HL-60/S4 treated with phorbol 12-myristate 13-acetate at 8.2 ng/mL for 4 days and 3 days (cell line): Measurements from ENCODE around the gene PARP16.
"Not testable (repeated sequence)": the region's sequence is repeated elsewhere in the genome, so short reads cannot be mapped to it uniquely, and the experiment has no call there.

Experiments
- in situ Hi-C: fragments of 300-500 bp; cut with MboI; formaldehyde crosslinking; loops from 2 replicates; pipeline ENCODE4 v1.15.0; 2022; ENCODE audit warnings: low sequenced_read_pairs

The PARP16 gene

DNA sequence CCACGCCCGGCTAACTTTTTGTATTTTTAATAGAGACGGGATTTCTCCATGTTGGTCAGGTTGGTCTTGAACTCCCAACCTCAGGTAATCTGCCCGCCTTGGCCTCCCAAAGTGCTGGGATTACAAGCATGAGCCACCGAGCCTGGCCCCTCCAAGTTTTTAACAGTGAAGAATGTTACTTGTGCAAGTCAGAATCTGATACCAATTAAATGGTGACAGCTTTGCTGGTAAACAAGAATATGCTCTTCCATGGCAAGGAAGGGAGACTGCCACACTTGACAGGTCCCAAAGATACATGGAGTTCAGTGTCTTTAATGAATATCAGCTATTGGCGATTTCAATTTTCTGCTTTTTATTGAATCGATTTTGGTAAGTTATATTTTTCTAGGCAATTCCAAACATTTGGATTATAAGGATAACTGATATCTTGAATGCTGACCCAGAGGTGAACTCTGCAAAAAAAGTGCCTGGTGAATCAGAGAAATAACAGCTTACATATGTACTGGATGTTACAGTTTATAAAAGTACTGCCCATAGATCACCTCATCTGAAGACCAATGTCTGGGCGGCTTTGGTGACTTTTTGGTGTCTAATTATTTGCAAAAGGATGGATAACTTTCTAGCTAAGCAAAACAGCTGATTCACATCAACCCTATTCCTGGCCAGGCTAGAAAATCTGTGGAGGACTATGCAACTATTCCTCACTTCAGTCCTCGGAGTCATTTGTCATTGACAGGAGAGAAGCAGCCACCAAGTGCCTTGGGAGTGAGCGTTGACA lies 1.2 kb downstream of the PARP16 start:
- in situ Hi-C loops, result loop anchor here (25.0 kb wide), 1 partner anchor 248 kb away; the partner anchor contains the start of genes MTFMT and SLC51B

DNA sequence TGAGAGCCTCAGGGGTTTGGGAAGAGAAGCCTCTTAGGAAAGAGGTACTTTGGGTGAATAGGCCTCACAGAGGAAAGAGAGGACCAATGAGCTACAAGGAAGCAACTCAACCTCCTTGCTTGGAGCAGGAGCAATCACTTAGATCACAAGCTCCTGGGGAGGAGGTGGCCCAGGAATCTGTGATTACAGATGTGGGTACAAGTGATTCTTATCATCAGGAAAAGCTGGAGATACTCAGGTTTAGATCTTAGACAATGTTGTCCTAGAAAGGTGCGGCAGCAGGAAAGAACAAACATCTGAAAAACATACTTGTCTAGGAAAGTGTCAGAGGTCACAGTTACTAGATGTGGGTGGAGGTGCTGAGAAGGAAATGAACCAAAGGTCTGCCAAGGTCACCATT lies 8.2 kb downstream of the PARP16 start:
- in situ Hi-C loops, result loop anchor here (25.0 kb wide), 1 partner anchor 241 kb away; the partner anchor contains the start of genes MTFMT and SLC51B

DNA sequence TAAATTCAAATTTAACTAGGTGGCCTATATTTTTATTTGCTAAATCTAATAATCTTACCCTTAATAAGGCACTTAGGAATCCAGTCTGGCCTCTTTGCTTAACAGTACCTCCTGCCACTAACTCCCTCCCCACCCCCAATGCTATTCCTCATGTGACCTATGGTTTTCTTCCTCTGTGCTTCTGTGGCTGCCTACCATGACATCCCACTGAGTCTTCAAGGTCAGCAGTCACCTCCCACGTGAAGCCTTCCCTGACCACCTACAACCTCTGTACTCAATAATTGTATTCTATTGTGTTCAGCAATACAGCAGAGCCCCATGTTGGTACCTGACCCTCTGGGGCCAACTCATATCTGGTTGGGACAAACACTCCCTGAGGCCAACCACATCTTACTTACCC lies 9.7 kb downstream of the PARP16 start:
- in situ Hi-C loops, result loop anchor here (25.0 kb wide), 1 partner anchor 240 kb away; the partner anchor contains the start of genes MTFMT and SLC51B

DNA sequence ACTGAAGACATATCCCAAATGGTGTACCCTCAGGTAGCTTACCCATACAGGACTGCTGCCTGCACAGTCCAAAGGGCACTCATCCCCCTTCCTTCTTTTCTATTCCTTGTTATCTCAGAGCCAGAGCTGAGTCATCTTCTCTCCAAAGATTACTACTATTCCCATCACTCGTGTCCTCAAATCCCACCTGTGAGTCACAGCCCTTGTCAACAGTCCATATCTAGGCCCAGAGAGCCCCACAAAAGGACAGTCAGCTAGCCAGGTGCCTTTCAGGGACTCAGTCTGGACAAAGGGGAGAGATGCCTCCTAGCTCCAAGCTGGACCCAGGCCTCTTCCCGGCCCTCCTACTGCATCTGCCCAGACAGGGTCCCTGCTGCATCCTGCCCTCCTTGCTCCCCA lies 11.0 kb downstream of the PARP16 start:
- in situ Hi-C loops, result loop anchor here (25.0 kb wide), 1 partner anchor 238 kb away; the partner anchor contains the start of genes MTFMT and SLC51B

DNA sequence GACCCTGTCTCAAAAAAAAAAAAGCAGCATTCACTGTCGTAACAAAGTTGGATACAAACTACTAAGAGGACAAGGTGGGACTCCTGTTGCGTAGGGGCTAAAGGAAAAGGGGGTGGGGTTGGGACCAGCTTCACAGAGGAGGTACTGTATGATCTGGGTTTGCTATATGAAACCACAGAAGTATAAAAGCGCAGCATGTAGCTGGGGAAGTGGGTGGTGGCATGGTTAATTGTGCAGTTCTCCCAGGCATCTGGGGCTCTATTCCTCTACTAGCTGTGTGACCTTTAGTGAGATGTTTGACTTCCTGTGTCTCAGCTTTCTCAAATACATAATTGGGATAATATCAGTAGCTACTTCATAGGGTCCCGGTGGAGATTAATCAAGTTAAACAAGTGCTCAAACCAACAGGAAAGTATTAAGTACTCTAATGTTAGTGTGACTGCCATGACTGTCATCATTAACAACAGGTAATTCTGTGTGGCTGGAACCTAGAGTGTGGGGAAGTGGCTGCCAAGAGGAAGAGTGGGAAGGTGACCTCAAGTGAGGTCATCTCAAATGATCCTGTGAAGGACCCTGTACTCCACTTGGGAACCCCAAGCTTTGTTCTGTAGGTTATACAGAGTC lies 11.5 kb downstream of the PARP16 start:
- in situ Hi-C loops, result loop anchor here (25.0 kb wide), 1 partner anchor 238 kb away; the partner anchor contains the start of genes MTFMT and SLC51B

DNA sequence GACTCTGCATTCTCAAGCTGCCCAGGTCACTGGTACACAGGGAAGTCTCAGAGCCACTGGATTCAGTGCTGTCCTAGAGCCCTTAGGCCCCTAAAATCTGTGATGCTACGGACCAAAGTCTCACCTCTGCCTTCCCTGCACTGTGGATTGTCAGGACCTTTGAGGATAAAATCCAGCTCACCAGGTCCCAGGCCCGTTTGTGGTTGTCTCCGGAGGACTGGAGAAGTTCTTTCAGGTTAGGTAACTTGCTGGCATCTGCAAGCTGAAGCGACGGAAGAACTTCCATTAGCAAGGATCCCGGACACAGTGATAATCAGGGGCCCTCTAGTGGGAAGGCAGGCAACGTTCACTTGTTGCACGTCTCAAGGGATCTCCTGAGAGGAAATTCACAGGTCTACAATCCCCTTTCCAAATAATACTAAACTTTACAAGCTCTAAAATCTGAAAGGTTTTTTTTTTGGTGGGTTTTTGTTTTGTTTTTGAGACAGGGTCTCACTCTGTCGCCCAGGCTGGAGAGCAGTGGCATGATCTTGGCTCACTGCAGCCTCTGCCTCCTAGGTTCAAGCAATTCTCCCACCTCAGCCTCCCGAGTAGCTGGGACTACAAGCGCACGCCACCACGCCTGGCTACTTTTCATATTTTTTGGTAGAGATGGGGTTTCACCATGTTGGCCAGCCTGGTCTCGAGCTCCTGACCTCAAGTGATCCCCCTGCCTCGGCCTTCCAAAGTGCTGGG lies 15.7 kb downstream of the PARP16 start:
- in situ Hi-C loops, result not testable (repeated sequence)

DNA sequence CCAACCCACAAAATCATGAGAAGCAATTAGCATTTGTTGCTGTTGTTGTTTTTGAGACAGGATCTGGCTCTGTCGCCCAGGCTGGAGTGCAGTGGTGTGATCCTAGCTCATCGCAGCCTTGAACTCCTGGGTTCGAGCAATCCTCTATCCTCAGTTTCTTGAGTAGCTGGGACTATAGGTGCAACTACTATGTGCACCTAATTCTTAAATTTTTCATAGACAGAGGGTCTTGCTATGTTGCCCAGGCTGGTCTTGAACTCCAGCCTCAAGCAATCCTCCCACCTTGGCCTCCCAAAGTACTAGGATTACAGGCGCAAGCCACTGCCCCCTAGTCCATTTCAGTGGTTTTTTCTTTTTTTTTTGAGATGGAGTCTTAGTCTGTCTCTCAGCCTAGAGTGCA lies 18.3 kb downstream of the PARP16 start:
- in situ Hi-C loops, result no loop called here

DNA sequence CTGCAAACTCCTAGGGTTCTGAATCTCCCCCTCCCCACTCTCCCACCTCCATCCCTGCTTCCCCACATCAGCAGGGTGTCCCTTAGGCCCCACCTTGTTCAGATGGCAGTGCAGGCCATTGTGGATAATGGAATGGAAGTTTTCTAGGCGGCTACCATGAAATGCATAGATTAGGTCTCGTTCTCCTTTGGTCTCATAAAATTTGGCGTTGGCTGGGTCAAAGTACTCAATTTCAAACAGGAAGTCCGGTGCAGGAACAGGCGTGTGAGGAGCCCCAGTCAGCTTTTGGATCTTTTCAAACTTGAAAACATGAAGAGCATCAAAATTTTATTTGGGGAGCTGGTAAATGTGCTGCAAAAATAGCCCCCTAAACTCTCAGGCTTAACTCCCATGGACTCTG lies 20.2 kb downstream of the PARP16 start:
- in situ Hi-C loops, result no loop called here

DNA sequence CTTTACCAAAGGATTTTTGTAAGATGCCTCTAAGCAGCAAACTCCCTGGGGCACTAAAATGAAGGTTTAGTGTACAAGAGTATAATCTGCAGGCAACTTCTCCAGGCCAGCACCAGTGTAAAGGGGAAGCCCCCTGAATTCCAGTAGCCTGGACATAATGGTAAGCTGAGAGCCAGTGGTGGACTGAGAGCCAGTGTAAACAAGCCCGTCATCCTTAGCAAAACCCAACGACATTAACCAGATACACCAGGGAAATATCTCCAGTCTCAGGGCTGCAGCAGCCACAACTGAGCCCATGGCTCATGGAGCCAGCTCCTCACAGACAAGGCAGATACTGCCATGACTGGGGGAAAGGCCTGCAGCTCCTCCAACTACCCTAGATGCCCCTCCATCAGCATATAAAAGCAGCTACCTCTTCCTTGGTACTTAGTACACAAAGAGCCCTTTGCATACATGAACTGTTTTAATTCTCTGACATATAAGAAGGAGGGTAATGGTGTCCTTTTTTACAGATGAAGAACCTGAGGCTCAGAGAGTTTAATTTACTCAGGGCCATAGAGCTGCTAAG lies 21.7 kb downstream of the PARP16 start:
- in situ Hi-C loops, result no loop called here

DNA sequence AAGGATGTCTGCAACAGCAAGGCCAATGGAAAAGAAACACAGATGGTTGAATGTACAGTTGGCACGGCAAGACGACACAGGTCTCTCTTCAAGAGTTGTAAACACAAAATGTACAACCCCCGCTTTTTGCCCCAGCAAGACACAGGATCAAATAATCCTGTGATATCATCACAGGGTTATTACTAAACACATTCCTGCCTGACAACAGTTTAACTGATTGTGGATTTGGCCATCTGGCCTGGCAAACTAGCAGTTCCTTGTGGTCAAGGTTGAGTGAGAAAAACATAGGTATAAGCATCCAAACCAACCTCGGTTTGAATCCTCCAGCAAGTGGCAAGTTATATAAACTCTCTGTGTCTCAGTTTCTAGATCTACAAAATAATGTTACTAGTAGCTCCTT lies 23.4 kb downstream of the PARP16 start:
- in situ Hi-C loops, result no loop called here

DNA sequence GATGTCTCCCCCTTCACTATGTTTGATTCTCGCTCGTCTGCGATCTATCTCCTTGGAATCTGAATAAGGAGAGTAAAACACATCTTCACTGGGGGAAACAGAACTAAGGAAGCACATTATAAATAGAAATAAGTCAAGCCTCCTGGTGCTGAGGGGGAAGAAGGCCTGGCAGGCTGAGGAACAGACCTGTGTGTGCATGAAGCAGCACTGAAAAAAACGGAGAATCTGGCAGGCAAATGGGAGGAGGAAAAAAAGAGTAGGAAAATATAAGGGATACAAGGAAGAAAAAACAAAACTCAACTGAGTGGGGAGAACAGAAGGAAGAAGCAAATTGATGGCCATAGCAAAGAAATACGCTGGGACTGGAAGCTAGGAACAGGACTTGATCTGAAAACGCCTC lies 25.7 kb downstream of the PARP16 start:
- in situ Hi-C loops, result no loop called here

DNA sequence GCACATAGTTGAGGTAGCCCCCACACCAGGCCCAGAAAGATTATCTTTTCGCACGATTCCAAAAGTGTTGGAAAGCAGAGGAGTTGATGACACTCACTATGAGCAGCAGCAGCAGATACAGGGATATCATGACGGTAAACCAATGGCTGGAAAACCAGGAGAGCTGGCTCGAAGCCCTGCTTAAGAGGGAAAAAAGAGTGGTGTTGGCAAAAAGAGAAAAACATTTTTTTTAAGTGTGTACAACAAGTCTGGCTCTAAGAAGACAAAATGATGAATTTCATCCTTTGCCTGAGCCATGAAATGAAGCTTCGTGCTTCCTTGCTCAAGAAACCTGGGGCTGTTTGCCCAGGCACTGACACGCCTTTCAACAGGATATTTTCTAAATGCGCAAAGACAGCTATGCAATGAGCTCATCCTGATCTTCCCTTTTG lies 27.3 kb downstream of the PARP16 start:
- in situ Hi-C loops, result no loop called here

DNA sequence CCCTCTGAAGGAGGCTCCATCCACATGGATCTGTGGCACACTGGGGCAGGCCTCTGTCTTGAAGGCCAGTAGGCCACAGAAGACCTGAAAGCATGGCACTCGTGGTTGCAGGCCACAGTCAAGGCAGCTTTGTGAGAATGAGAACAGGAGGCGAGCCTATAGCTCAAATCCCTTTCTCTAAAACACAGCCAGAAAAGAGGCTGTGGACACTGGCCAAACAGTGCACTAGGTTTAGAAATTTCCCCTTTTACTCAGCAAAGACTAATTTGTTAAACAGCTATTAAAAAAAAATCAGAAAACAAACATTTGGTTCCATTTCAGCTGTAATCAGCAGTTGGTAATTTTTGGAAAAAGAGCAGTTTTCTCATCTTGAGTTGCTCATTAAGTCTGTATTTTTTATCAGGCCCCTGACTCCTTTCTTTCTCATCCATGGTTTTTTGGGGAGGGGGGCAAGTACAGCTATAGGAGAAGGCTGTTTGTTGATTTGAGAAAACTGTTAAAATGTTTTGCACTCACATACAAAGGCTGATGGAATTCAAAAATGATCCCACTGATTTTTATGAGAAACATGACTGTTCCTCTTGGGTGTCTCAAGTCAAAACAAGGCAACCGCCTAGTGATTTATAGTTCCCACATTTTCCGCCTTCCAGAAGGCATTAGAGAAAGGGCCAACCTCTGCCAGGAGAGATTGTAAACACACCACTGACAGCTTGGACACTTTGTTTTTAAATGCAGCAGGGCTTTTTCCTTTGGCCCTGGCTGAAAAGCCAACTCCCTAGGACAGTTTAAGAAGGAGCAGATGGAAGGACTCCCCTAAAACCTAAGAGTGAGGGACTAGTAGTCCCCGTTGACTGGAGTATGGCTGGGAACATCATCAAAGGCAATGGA lies 28.1 kb downstream of the PARP16 start:
- in situ Hi-C loops, result no loop called here

DNA sequence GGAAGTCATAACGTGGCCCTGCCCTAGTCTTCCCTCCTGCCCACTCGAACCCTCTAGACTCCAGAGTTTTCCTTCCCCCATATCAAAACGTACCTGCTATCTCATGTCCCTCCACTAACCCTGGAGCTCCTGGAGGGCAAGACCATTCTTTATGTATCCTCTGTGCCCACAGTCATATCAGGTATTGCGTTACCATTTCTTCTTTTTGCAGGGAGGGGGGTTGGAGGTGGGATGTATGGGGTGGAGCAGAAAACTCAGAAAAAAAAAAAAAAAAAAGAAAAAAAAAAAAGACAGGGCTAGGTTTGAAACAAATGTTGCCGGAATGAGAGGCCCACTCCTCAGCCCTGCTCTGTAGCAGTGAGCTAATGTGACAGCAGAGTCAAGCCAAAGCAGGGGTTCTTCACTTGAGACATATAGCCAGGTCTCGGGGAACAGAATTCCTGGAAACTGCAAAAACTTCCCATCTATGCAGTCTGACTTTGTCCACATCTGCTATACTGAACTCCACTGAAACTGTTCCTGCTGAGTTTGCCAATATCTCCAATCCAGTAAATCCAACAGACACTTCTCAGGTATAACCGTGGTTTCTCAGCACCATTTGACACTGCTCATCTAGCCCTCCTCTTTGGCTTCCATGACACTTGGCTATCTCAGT lies 31.1 kb downstream of the PARP16 start:
- in situ Hi-C loops, result no loop called here

DNA sequence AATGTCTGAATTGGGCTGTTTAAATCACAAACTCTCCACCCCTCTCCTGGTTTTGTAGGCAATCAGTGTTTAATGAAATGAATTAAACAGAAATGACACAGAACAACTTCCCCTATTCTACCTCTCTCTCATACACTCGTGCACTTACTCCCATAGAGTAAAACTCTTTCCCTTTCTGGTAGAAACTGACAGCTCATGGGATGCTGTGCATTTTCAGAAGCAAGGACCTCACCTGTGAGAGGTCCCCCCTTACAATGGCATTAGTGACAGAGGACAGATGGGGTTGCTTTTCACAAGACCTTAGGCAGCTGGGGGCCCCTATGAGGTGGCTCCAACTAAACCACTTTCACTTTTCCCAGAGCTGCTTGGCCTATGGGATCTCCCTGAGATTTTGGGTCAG lies 31.9 kb downstream of the PARP16 start:
- in situ Hi-C loops, result no loop called here

DNA sequence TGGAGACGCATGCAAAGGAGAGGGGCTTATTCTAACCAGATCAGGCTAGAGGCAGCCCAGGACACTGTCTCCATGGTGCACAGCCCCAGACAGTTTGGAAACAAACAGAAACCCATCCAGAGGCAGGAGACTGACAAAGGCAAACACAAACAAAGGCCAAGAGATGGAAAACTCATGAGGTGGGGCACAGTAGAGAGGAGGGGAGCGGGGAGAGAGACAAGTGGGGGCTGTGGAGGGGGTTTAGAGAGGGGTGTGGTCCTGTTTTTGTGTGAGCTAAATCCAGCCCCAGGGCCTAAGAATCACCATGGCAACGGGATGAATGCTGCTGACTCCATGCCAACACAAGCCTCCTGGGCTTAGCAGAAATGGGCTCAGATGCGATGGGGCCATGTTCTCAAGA lies 32.3 kb downstream of the PARP16 start:
- in situ Hi-C loops, result no loop called here

DNA sequence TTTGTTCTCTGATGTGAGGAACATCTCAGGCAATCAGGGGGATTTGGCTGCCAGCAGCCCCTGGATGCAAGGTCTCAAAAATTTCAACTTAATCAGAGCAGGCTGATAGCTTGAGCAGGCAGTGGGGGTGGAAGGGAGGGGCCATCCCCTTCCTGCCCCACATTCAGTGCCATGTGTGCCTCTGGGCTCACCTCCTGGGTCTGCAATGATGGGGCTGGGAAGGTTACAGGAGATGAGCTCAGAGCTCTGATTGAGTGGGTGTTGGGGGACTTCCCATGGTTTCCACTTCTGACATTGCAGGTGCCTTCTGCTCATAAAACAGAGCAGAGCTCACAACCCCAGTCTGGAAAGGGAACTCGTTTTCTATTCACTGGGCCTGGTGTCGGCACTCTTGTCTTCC lies 37.0 kb downstream of the PARP16 start:
- in situ Hi-C loops, result no loop called here

DNA sequence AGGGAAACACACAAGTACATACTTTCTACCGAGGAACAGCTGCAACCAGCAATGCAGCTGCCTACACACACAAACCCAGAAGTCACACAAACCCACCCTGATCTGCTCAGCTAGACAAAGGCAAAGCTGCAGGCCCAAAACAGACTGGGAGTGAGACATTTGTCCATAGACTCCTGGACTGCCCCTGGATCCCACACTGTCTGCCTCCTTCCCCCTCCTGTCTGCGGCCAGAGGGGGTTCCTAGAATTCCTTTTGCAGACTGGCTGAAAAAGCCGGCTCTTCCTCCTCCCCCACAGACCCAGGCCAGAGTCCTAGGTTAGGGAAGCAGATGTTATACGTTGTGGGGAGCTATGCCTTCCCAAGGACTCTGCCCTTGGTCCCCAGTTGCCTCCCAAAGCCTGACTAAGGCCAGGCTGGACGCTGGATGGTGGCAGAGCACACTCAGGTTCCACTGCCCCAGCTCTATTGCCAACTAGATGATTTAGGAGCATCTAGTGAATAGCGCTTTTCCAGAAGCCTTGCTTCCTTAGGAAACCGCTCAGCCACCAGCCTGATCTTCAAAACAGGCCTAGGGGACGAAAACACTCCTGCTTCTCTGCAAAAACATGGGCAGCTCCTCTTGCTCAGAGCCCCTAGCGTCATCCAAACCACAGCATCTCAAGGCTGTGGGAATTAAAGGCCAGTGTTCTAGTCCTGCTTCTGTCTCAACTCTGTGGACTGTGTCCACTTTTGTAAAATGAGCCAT lies 38.0 kb downstream of the PARP16 start:
- in situ Hi-C loops, result no loop called here

DNA sequence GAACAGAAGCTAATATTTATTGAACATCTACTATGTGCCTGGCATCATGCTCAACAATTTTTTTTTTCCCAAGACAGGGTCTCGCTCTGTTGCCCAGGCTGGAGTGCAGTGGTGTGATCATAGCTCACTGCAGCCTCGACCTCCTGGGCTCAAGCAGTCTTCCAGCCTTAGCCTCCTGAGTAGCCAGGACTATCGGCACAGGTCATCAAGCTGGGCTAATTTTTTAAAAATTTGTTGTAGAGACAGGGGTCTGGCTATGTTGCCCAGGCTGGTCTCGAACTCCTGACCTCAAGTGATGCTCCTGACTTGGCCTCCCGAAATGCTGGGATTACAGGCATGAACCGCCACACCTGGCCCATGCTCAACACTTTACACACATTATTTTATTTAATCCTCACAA lies 39.7 kb downstream of the PARP16 start:
- in situ Hi-C loops, result no loop called here
